Stimulated activated effector memory CD8-positive, alpha-beta T cell treated with anti-CD3 and anti-CD28 coated beads, Interleukin-12 subunit alpha, Interleukin-12 subunit beta, amount 100 ng/mL, for 72 hours (primary cell): ENCODE measurements around the gene BEND6.

Source experiments
- ATAC-seq: fragments of 150-1000 bp; cut with Tn5 transposase; 2 replicates; pipeline ENCODE4 v1.10.0; 2021
- DNase-seq, 2 donors: peaks; one replicate each; pipeline ENCODE4 v3.0.0; 2021 to 2022; ENCODE audit warnings: low spot score in 2 of 2
- H3K27ac Mint-ChIP-seq: one replicate; pipeline ENCODE4 v1.8.0; 2022; ENCODE audit warnings: mild to moderate bottlenecking, mixed read lengths
- H3K36me3 Mint-ChIP-seq: one replicate; pipeline ENCODE4 v1.8.0; 2022; ENCODE audit warnings: mild to moderate bottlenecking, mixed read lengths
- H3K4me1 Mint-ChIP-seq: one replicate; pipeline ENCODE4 v1.8.0; 2022; ENCODE audit warnings: mixed read lengths
- H3K4me3 Mint-ChIP-seq: one replicate; pipeline ENCODE4 v1.8.0; 2022; ENCODE audit warnings: mild to moderate bottlenecking, mixed read lengths
- H3K9me3 Mint-ChIP-seq: one replicate; pipeline ENCODE4 v1.8.0; 2022; ENCODE audit warnings: mixed read lengths

BEND6 gene

DNA sequence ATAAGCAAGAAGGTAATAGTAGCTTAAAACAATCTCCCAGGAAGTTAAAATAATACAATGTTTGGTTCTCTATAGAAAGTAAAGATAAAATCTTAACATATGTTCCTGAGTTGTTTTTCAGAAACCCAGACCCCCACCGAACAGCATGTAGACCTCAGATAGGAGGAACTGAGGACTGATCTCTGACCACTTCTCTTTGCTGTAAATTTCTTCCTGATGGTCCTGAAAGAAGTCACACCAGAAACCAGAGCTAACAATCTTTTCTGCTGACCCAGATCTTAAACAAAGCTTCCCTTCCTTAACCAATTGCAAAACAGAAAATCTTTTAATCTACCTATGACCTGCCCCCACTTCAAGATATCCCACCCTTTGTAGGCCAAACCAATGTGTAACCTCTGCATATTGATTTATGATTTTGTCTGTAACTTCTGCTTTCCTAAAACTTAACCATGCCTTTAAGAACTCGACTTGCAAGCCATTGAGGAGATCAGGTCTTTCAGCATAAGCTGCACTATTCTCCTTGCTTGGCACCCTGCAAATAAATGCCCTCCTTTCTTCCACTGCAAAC is 21.9 kb upstream of the BEND6 start:
- no peak for ATAC-seq
- Mint-ChIP-seq H3K9me3 (no peaks in the 10 kb centered on the region), H3K4me3 (no peak overlapping the region), H3K27ac (no peak overlapping the region), H3K36me3 (no peaks in the 10 kb centered on the region), H3K4me1 (no peaks in the 10 kb centered on the region)
- DNase-seq = no peak

GRCh38 chr6:56933650-56934049 is 21.3 kb upstream of the BEND6 start:
- no peaks in the 10 kb centered on the region for H3K4me1 Mint-ChIP-seq
- DNase-seq (no peak), ATAC-seq (no peak)
- no peaks in the 10 kb centered on the region for H3K36me3 Mint-ChIP-seq
- no peak overlapping the region for H3K4me3 Mint-ChIP-seq
- H3K9me3 Mint-ChIP-seq = no peaks in the 10 kb centered on the region
- no peak overlapping the region for H3K27ac Mint-ChIP-seq

DNA sequence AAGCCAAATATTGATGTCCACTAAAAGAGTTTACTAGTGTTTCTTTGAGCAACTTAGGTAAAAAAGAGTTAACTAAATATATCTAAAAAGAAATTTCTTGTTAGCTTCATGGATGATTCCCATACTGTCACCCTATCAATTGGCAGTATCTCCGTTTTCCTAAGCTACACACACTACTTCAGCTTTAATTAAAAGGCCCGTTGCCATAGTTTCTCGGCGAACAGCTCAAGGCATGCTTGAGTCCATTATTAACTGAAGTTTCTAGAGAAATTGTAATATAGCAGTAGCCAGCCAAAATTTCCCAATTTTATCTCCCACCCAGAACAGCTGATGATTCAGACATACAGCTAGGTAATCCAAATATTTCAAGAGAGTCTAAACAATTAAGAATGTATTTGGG is 20.0 kb upstream of the BEND6 start:
- Mint-ChIP-seq H3K27ac (no peak overlapping the region), H3K36me3 (no peaks in the 10 kb centered on the region), H3K4me3 (no peak overlapping the region), H3K4me1 (no peaks in the 10 kb centered on the region), H3K9me3 (no peaks in the 10 kb centered on the region)
- DNase-seq (no peak), ATAC-seq (no peak)

GRCh38 chr6:56936466-56936865 is 18.4 kb upstream of the BEND6 start:
- no peak overlapping the region for H3K4me3 Mint-ChIP-seq

GRCh38 chr6:56938649-56939191 is 16.2 kb upstream of the BEND6 start:
- Mint-ChIP-seq H3K4me1 (no peaks in the 10 kb centered on the region), H3K36me3 (no peaks in the 10 kb centered on the region), H3K27ac (no peak overlapping the region), H3K9me3 (peaks cover 7% of the 10 kb centered on the region), H3K4me3 (no peak overlapping the region)
- ATAC-seq = peak; percentile 81
- DNase-seq = no peak

More at GRCh38 chr6:56936466-56936865, 18.4 kb upstream of the BEND6 start:
- peaks cover 5% of the 10 kb centered on the region for H3K9me3 Mint-ChIP-seq
- H3K27ac Mint-ChIP-seq = no peak overlapping the region
- H3K36me3 Mint-ChIP-seq = no peaks in the 10 kb centered on the region
- DNase-seq (no peak), ATAC-seq (no peak)
- no peaks in the 10 kb centered on the region for H3K4me1 Mint-ChIP-seq

DNA sequence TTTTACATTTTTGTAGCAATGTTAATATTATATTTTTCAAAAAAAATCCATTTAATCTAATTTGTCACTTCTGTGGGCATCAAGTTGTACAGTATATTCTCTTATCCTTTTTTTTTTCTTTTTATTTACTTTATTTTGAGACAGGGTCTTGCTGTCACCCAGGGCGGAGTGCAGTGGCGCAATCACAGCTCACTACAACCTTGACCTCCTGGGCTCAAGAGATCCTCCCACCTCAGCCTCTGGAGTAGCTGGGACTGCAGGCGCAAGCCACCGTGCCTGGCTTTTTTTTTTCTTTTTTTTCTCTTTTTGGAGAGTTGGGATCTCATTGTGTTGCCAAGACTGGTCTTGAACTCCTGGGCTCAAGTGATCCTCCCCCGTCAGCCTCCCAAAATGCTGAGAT is 14.4 kb upstream of the BEND6 start:
- Mint-ChIP-seq H3K4me3 (no peak overlapping the region), H3K4me1 (no peaks in the 10 kb centered on the region), H3K36me3 (no peaks in the 10 kb centered on the region), H3K9me3 (peaks cover 7% of the 10 kb centered on the region), H3K27ac (no peak overlapping the region)
- ATAC-seq = no peak
- DNase-seq = no peak

DNA sequence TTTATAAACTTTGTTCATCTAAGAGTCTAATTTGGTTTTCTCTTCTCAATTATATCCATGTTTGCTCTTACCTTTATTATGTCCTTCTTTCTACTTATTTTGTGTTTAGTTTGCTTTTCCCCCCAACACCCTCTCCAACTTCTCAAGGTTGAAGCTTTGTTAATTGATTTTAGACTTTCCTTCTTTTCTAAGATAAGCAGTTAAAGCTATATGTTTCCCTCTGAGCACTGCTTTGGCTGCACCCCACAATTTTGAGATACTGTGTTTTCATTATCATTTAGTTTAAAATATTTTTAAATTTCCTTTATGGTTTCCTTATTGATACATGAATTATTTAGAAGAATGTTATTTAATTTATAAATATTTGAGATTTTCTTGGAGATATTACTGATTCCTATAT is 13.9 kb upstream of the BEND6 start:
- H3K4me1 Mint-ChIP-seq = no peaks in the 10 kb centered on the region
- ATAC-seq (no peak), DNase-seq (no peak)
- no peak overlapping the region for H3K4me3 Mint-ChIP-seq
- H3K9me3 Mint-ChIP-seq = peaks cover 7% of the 10 kb centered on the region
- H3K27ac Mint-ChIP-seq = no peak overlapping the region
- H3K36me3 Mint-ChIP-seq = no peaks in the 10 kb centered on the region

DNA sequence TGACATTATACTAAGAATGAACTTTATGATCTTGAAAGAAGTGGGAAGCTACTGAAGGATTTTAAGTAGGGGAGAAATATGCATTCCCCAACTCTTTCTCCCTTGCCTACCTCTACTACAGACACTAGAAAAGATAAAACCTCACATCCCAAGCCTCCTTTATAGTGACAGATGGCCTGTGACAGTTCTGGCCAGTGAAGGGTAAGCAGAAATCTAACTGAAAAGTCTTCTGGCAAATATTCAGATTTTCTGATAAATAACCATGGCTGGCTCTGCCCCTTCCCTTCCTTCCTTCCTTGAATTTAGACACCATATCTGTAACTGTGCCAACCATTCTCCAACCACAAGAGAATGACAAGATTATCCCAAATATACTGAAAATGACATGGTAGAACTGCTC is 10.2 kb upstream of the BEND6 start:
- no peaks in the 10 kb centered on the region for H3K36me3 Mint-ChIP-seq
- H3K27ac Mint-ChIP-seq = no peak overlapping the region
- ATAC-seq (no peak), DNase-seq (no peak)
- no peaks in the 10 kb centered on the region for H3K4me1 Mint-ChIP-seq
- H3K4me3 Mint-ChIP-seq = no peak overlapping the region
- peaks cover 7% of the 10 kb centered on the region for H3K9me3 Mint-ChIP-seq

DNA sequence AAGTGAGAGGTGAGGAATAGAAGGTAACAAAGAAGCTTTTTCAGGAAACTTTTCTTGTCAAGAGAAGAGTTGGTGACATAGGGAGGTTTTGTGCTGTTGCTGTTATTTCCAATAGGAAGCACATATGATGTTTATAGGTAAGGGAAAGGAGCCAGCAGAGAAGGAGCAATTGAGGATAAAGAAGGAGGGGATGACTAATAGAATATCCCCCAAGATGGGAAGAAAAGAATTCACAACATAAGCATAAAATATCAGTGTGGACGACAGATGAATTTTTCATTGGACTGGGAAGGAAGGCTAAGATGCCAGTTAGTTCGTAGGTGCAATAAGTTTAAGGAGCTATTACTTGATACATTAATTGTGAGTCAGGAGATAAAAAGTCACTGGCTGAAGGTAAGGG is 8.5 kb upstream of the BEND6 start:
- ATAC-seq (no peak), DNase-seq (no peak)
- H3K36me3 Mint-ChIP-seq = no peaks in the 10 kb centered on the region
- no peak overlapping the region for H3K4me3 Mint-ChIP-seq
- peaks cover 2% of the 10 kb centered on the region for H3K9me3 Mint-ChIP-seq
- H3K27ac Mint-ChIP-seq = no peak overlapping the region
- H3K4me1 Mint-ChIP-seq = no peaks in the 10 kb centered on the region

DNA sequence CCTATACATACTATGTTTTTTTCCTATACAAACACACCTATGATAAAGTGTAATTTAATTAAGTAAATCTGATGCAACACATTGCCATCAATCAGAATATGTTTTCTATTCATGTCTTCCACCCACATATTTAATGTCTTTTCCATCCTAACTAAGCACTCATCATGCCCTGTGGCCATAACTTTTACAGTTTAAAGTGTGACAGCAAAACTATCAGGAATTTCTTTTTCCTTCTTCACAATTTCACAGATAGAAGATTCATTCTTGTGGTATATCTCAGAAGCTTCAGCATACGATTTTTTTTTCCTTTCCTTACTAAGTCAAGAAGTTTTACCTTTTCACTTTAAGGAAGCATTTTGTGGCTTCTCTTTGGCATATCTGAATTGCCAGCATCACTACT is 7.0 kb upstream of the BEND6 start:
- H3K27ac Mint-ChIP-seq = no peak overlapping the region
- H3K4me1 Mint-ChIP-seq = no peaks in the 10 kb centered on the region
- H3K4me3 Mint-ChIP-seq = no peak overlapping the region
- DNase-seq (no peak), ATAC-seq (no peak)
- H3K36me3 Mint-ChIP-seq = no peaks in the 10 kb centered on the region
- H3K9me3 Mint-ChIP-seq = no peaks in the 10 kb centered on the region

GRCh38 chr6:56949265-56949664 is 5.6 kb upstream of the BEND6 start:
- no peak for ATAC-seq
- H3K36me3 Mint-ChIP-seq = peaks cover 5% of the 10 kb centered on the region
- no peaks in the 10 kb centered on the region for H3K9me3 Mint-ChIP-seq
- H3K27ac Mint-ChIP-seq = no peak overlapping the region
- no peak for DNase-seq
- H3K4me1 Mint-ChIP-seq = peaks cover 9% of the 10 kb centered on the region
- no peak overlapping the region for H3K4me3 Mint-ChIP-seq

GRCh38 chr6:56949925-56950495 is 4.9 kb upstream of the BEND6 start:
- Mint-ChIP-seq H3K4me1 (peaks cover 12% of the 10 kb centered on the region), H3K9me3 (no peaks in the 10 kb centered on the region), H3K4me3 (no peak overlapping the region), H3K36me3 (peaks cover 6% of the 10 kb centered on the region), H3K27ac (no peak overlapping the region)
- ATAC-seq (no peak), DNase-seq (no peak)

DNA sequence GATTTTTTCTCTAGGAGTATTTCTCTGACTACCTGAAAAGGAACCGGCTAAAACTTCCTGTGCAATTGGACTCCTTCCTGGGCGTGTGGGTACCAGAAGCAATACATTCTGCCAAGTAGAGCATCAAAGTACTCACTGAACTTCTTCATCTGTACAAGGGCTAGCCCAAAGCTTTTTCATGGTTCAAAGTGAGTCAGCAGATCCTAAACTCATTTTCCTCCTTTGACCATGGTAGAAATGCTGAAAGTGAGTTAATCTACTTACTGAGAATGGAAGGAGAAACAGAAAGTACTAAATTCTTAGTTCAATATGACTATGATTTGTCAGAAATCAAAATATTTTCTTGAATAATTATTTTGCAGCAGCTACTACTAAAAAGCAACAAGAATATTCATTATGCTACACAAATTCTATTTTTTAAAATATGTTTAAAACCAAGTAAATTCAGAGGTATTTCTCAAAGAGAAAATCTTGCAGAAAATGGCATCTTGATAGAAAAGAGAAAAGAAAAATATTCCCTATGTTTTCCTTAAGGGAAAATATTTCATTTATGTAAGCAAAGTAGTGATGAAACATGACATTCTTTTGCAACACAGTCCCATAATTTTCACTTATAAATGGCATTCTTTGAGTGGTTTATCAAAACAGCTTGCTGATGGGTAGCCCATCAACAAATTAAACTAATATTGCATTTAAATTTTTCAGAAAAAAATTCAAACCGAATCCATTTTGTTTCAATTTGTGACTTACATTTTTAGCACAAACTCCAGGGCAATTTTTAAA is 3.7 kb upstream of the BEND6 start:
- no peak for DNase-seq
- H3K4me1 Mint-ChIP-seq = peaks cover 19% of the 10 kb centered on the region
- no peak overlapping the region for H3K4me3 Mint-ChIP-seq
- no peak overlapping the region for H3K27ac Mint-ChIP-seq
- H3K9me3 Mint-ChIP-seq = no peaks in the 10 kb centered on the region
- H3K36me3 Mint-ChIP-seq = peaks cover 6% of the 10 kb centered on the region
- ATAC-seq = no peak

DNA sequence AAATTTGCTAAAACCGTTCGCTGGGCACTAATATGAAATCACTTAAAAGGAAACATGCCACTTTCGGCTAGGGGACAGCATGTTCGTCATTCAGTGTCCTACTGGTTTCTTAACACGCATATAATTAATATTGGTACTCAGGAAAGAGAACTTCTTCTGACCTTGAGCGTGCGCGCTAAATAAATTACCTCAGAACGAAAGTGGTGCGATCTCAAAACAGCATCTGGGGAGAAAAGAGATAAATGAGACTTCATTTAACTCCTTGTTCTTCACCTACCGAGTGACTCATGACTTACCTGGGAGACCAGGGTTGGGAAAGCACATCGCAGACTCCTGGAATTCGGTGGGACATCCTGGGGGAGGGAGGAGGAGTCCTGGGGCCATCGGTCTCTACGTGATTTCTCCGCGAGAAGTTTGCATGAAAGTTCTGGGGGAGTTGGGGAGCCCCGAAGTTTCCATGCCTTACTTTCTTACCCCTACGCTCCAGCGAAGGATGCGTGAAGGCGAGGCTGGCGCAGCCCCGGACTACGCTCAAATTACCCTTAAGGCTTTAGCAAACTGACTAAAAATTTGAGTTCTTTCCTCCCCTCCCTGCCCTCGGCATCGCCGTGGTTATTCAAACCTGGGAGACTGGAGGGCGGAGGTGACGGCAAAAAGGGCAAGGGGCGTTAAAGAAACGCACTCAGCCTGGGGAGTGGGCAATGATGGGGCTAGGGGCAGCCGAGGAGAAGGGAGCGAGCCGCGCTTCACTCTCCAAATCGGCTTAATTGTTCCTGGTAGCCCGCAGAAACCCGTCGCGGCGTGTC is 1.1 kb upstream of the BEND6 start:
- H3K27ac Mint-ChIP-seq = peak overlapping the region; percentile 83
- H3K4me3 Mint-ChIP-seq = peak overlapping the region; percentile 84
- DNase-seq (peak in 1 of 2 donors; percentile 51), ATAC-seq (no peak)
- H3K36me3 Mint-ChIP-seq = peaks cover 6% of the 10 kb centered on the region
- H3K4me1 Mint-ChIP-seq = peaks cover 19% of the 10 kb centered on the region
- no peaks in the 10 kb centered on the region for H3K9me3 Mint-ChIP-seq
